Prostate gland (tissue), 2 donors: ENCODE results near the gene PTK6.
A peak's percentile ranks its signal among the peaks of the same experiment; 100 is the strongest.

Experiments
- CTCF ChIP-seq, 4 experiments: fragments of 200-600 bp in 2 of 4; fragments of 450-650 bp in 2 of 4; sonication (generic) in 2 of 4; IDR thresholded peaks; 1 replicate in 3 of 4; 2 replicates in 1 of 4; pipeline ENCODE4 v1.5.1; 2016 to 2019; ENCODE audit warnings: antibody characterized with exemption in 4 of 4, mild to moderate bottlenecking in 2 of 4, moderate library complexity in 2 of 4
- POLR2A ChIP-seq: fragments of 450-650 bp; IDR thresholded peaks from one replicate; pipeline ENCODE4 v1.6.1; 2016; ENCODE audit warnings: antibody characterized with exemption, mild to moderate bottlenecking

- TF ChIP-seq POLR2A (no peak), CTCF (IDR thresholded peaks at IDR 0.05) (peak; percentile 77 to 88 (median 82))
Observed at GRCh38 chr20:63495741-63496595, 41.2 kb downstream of the PTK6 start.
